IMR-90 (cell line): ENCODE data around the gene EEIG2.

Experiments
- BHLHE40 ChIP-seq: fragments of 150-350 bp; IDR thresholded peaks from 2 replicates; pipeline ENCODE4 v1.6.1; 2016; ENCODE audit warnings: mild to moderate bottlenecking, low read depth, low read length
- CEBPB ChIP-seq: IDR thresholded peaks from 2 replicates; pipeline ENCODE4 v1.6.1; 2012; ENCODE audit warnings: low read depth, low read length, improper control_type of control experiment
- CHD1 ChIP-seq: IDR thresholded peaks from 2 replicates; pipeline ENCODE4 v1.6.1; 2012; ENCODE audit warnings: low read depth, low read length, improper control_type of control experiment
- FOS ChIP-seq: fragments of 150-350 bp; IDR thresholded peaks from 2 replicates; pipeline ENCODE4 v1.6.1; 2016; ENCODE audit warnings: low read depth, low read length
- MAZ ChIP-seq: IDR thresholded peaks from 2 replicates; pipeline ENCODE4 v1.6.1; 2012; ENCODE audit warnings: low read depth, mild to moderate bottlenecking, low read length, improper control_type of control experiment, moderate library complexity, borderline replicate concordance
- POLR2A ChIP-seq: IDR thresholded peaks from 2 replicates; pipeline ENCODE4 v1.6.1; 2012; ENCODE audit warnings: mild to moderate bottlenecking, low read depth, low read length
- RAD21 ChIP-seq: IDR thresholded peaks from 2 replicates; pipeline ENCODE4 v1.6.1; 2012; ENCODE audit warnings: low read length, improper control_type of control experiment
- SMC3 ChIP-seq: fragments of 150-350 bp; IDR thresholded peaks from 2 replicates; pipeline ENCODE4 v1.6.1; 2016; ENCODE audit warnings: low read depth, mild to moderate bottlenecking, antibody characterized with exemption, low read length, moderate library complexity
- USF2 ChIP-seq: fragments of 150-350 bp; IDR thresholded peaks from 2 replicates; pipeline ENCODE4 v1.6.1; 2017; ENCODE audit warnings: mild to moderate bottlenecking, antibody characterized with exemption, low read length, low read depth
- TF ChIP-seq, protein P1 (sequence below): conservative IDR thresholded peaks from 2 replicates; pipeline ENCODE4 v1.5.1; 2012; ENCODE audit warnings: mild to moderate bottlenecking, low read depth, low read length, improper control_type of control experiment

DNA sequence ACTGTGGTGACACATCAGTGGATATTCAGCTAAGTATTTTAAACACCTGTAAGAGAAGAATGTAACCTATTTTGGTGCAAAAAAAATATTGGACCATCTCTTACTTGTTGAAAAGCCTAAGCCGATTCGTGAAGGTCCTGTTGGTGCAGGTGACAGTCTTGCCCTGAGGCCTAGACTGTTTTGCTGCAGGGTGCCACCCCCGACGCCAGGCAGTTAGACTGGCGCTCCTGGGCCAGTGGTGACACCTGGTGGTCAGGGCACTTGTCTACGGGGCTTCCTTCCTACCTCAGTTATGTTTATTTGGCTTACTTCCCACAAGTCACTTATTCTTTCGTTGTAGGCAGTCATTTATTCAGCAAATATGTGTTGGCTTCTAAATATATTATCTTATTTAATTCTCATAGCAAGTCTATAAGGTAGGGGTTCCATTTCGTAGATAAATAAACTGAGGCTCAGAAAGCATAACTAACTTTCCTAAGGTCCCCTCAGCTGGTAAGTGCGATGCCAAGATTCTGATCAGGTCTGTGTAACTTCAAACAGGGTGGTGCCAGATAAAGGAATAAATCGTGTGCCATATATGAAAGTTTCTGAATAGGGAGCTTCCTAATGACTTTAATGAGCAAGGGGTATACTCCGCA, 1.9 kb downstream of the EEIG2 start:
- TF ChIP-seq, protein P1, sequence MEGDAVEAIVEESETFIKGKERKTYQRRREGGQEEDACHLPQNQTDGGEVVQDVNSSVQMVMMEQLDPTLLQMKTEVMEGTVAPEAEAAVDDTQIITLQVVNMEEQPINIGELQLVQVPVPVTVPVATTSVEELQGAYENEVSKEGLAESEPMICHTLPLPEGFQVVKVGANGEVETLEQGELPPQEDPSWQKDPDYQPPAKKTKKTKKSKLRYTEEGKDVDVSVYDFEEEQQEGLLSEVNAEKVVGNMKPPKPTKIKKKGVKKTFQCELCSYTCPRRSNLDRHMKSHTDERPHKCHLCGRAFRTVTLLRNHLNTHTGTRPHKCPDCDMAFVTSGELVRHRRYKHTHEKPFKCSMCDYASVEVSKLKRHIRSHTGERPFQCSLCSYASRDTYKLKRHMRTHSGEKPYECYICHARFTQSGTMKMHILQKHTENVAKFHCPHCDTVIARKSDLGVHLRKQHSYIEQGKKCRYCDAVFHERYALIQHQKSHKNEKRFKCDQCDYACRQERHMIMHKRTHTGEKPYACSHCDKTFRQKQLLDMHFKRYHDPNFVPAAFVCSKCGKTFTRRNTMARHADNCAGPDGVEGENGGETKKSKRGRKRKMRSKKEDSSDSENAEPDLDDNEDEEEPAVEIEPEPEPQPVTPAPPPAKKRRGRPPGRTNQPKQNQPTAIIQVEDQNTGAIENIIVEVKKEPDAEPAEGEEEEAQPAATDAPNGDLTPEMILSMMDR, result peak; percentile 26; the same call in 1 of the 2 replicates
- TF ChIP-seq POLR2A, result no peak
- TF ChIP-seq RAD21, result 0 out of 2 replicates have a peak, but pooled peaks have one; percentile 17
- no peak for TF ChIP-seq USF2
- no peak for TF ChIP-seq CEBPB
- no peak for TF ChIP-seq SMC3
- TF ChIP-seq BHLHE40, result no peak
- TF ChIP-seq MAZ, result no peak
- TF ChIP-seq CHD1, result no peak
- TF ChIP-seq FOS, result no peak
